GM12801 (cell line): ENCODE data around the gene NECTIN2.
"Not testable (repeated sequence)": the region's sequence is repeated elsewhere in the genome, so short reads cannot be mapped to it uniquely, and the experiment has no call there.

ENCODE experiments used
- CTCF ChIP-seq: IDR thresholded peaks from one replicate; pipeline ENCODE4 v1.5.1; 2011; ENCODE audit warnings: control low read depth; ENCODE audit not compliant: insufficient read length; ENCODE audit errors: extremely low read depth

NECTIN2 gene

GRCh38 chr19:44905437-44906160 is 59.5 kb downstream of the NECTIN2 start, which contains the start of gene APOE:
Gene APOE, plus strand, starts transcription at chr19:44905796. Its CDS starts 829 bp downstream, at chr19:44906625.
- no peak for TF ChIP-seq CTCF

- no peak for TF ChIP-seq CTCF
Observed at GRCh38 chr19:44907613-44908012, 61.5 kb downstream of the NECTIN2 start.

GRCh38 chr19:44908074-44908835 is 62.2 kb downstream of the NECTIN2 start:
- no peak for TF ChIP-seq CTCF

GRCh38 chr19:44908836-44909261 is 62.8 kb downstream of the NECTIN2 start:
- no peak for TF ChIP-seq CTCF

- no peak for TF ChIP-seq CTCF
Observed at GRCh38 chr19:44909775-44910174, 63.7 kb downstream of the NECTIN2 start.

DNA sequence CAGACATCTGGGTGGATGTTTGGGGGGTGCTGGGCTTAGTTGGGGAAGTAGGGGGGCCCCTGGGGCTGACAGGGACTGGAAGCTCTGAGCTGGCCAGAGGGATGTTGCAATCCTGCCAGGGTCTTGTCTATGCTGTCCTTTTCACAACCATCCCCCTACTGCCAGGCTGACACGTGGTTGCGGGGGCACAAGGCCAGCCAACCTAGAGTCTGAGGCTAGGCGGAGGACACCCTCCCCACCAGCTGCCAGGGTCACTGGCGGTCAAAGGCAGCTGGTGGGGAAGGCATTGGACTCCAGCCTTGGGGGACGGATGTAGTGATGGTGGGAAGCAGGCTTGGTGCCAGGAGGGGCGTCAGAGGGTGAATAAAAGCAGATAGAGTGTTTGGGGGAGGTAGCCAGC is 66.8 kb downstream of the NECTIN2 start:
- TF ChIP-seq CTCF, result no peak

- not testable (repeated sequence) for TF ChIP-seq CTCF
Observed at GRCh38 chr19:44914433-44915206, 68.5 kb downstream of the NECTIN2 start, which contains the start of gene APOC1. Gene APOC1, plus strand, starts transcription at chr19:44914608. Its CDS starts 284 bp downstream, at chr19:44914892.
